Tibial nerve (tissue), 4 donors: Measurements from ENCODE around the gene AGAP3. TPM values are rescaled to one million over a fixed set of nuclear protein-coding genes. Genes with fewer than 3 reads are reported as not detected.

Source experiments
- DNase-seq, 2 donors: peaks; one replicate each; pipeline ENCODE4 v3.0.0-alpha.2; 2019; ENCODE audit warnings: low spot score in 2 of 2
- H3K27ac ChIP-seq, 4 donors: fragments of 200-600 bp; sonication (generic) in 3 of 4; one replicate each; pipeline ENCODE4 v1.5.1; 2017 to 2019; ENCODE audit warnings: mild to moderate bottlenecking in 1 of 4
- H3K27me3 ChIP-seq, 2 donors: fragments of 200-600 bp; sonication (generic) in 1 of 2; one replicate each; pipeline versions ENCODE4 v1.5.1 to v1.6.0; 2017 to 2019
- H3K36me3 ChIP-seq, 3 donors: fragments of 200-600 bp; sonication (generic); one replicate each; pipeline ENCODE4 v1.5.1; 2018 to 2019
- H3K4me1 ChIP-seq, 4 donors: fragments of 200-600 bp; sonication (generic) in 3 of 4; one replicate each; pipeline ENCODE4 v1.5.1; 2017 to 2019
- H3K4me3 ChIP-seq, 4 donors: fragments of 200-600 bp; sonication (generic) in 3 of 4; one replicate each; pipeline ENCODE4 v1.5.1; 2017 to 2019; ENCODE audit warnings: mild to moderate bottlenecking in 1 of 4, moderate library complexity in 1 of 4
- H3K9me3 ChIP-seq, 4 donors: fragments of 200-600 bp; sonication (generic) in 3 of 4; one replicate each; pipeline ENCODE4 v1.5.1; 2017 to 2019
- CTCF ChIP-seq, 5 experiments: fragments of 200-600 bp in 3 of 5; fragments of 450-650 bp in 2 of 5; sonication (generic) in 3 of 5; IDR thresholded peaks; one replicate each; pipeline ENCODE4 v1.5.1; 2016 to 2019; ENCODE audit warnings: antibody characterized with exemption in 5 of 5, mild to moderate bottlenecking in 3 of 5, moderate library complexity in 2 of 5
- EP300 ChIP-seq, 2 donors: sonication (generic); formaldehyde crosslinking; IDR thresholded peaks; one replicate each; pipeline ENCODE4 v1.6.1; 2017; ENCODE audit warnings: antibody characterized with exemption in 2 of 2, mild to moderate bottlenecking in 1 of 2
- POLR2A ChIP-seq, 2 donors: fragments of 450-650 bp; IDR thresholded peaks; one replicate each; pipeline ENCODE4 v1.6.1; 2017; ENCODE audit warnings: antibody characterized with exemption in 2 of 2, mild to moderate bottlenecking in 2 of 2, moderate library complexity in 2 of 2
- WGBS, 2 donors: methylation state at CpG; one replicate each; pipeline ENCODE4 v1.1.5; 2018; 5-methylcytosine and 5-hydroxymethylcytosine counted together
- total RNA-seq, 4 donors: library from RNA; depleted of rRNA; stranded (reverse); fragments of >200 nt; gene quantifications; one replicate each; pipeline ENCODE4 v1.1.0, GENCODE V29; 2016

Gene AGAP3
- total RNA-seq, 4 donors from 2014 or later: 40.0 to 114 (median 87.2) TPM

GRCh38 chr7:151064454-151064853 is 21.8 kb upstream of the AGAP3 start:
- no peak for DNase-seq
- Histone ChIP-seq H3K4me1 (peaks cover 0 to 37% (median 26%) of the 10 kb centered on the region in 4 donors), H3K4me3 (no peak overlapping the region), H3K9me3 (no peaks in the 10 kb centered on the region), H3K27ac (no peak overlapping the region), H3K36me3 (peaks cover 6 to 57% (median 8%) of the 10 kb centered on the region in 3 donors), H3K27me3 (no peaks in the 10 kb centered on the region)
- no peak for TF ChIP-seq POLR2A (IDR thresholded peaks at IDR 0.05)
- no peak for TF ChIP-seq CTCF (IDR thresholded peaks at IDR 0.05)
- TF ChIP-seq EP300 (IDR thresholded peaks at IDR 0.05): no peak
- 91 to 94% methylated on average over 17 to 18 of the region's 18 CpGs for WGBS, 2 donors

GRCh38 chr7:151064993-151065392 is 21.3 kb upstream of the AGAP3 start:
- no peak overlapping the region for H3K27ac ChIP-seq
- TF ChIP-seq POLR2A (IDR thresholded peaks at IDR 0.05): no peak
- no peak for TF ChIP-seq CTCF (IDR thresholded peaks at IDR 0.05)
- TF ChIP-seq EP300 (IDR thresholded peaks at IDR 0.05): no peak
- 95 to 96% methylated on average over 5 to 6 of the region's 6 CpGs for WGBS, 2 donors
- H3K36me3 ChIP-seq: peaks cover 6 to 62% (median 14%) of the 10 kb centered on the region in 3 donors
- no peak for DNase-seq
- H3K4me1 ChIP-seq: peaks cover 0 to 37% (median 26%) of the 10 kb centered on the region in 4 donors
- H3K9me3 ChIP-seq: no peaks in the 10 kb centered on the region
- no peak overlapping the region for H3K4me3 ChIP-seq
- no peaks in the 10 kb centered on the region for H3K27me3 ChIP-seq

GRCh38 chr7:151065516-151065915 is 20.8 kb upstream of the AGAP3 start:
- peaks cover 6 to 68% (median 19%) of the 10 kb centered on the region in 3 donors for H3K36me3 ChIP-seq
- peaks cover 0 to 33% (median 23%) of the 10 kb centered on the region in 4 donors for H3K4me1 ChIP-seq
- H3K27me3 ChIP-seq: no peaks in the 10 kb centered on the region
- WGBS, 2 donors: 87 to 95% methylated on average over 14 of the region's 14 CpGs
- no peaks in the 10 kb centered on the region for H3K9me3 ChIP-seq
- no peak for TF ChIP-seq EP300 (IDR thresholded peaks at IDR 0.05)
- TF ChIP-seq POLR2A (IDR thresholded peaks at IDR 0.05): no peak
- TF ChIP-seq CTCF (IDR thresholded peaks at IDR 0.05): no peak
- no peak overlapping the region for H3K27ac ChIP-seq
- DNase-seq: no peak
- H3K4me3 ChIP-seq: no peak overlapping the region

GRCh38 chr7:151066273-151066974 is 19.9 kb upstream of the AGAP3 start:
- Histone ChIP-seq H3K27me3 (no peaks in the 10 kb centered on the region), H3K4me1 (peaks cover 0 to 24% (median 14%) of the 10 kb centered on the region in 4 donors), H3K27ac (no peak overlapping the region), H3K9me3 (no peaks in the 10 kb centered on the region), H3K36me3 (peaks cover 6 to 77% (median 28%) of the 10 kb centered on the region in 3 donors), H3K4me3 (no peak overlapping the region)
- TF ChIP-seq CTCF (IDR thresholded peaks at IDR 0.05): no peak
- TF ChIP-seq EP300 (IDR thresholded peaks at IDR 0.05): no peak
- TF ChIP-seq POLR2A (IDR thresholded peaks at IDR 0.05): no peak
- WGBS, 2 donors: 89 to 94% methylated on average over 39 of the region's 39 CpGs
- no peak for DNase-seq

GRCh38 chr7:151068069-151068773 is 18.1 kb upstream of the AGAP3 start:
- H3K27me3 ChIP-seq: no peaks in the 10 kb centered on the region
- H3K4me1 ChIP-seq: peaks cover 0 to 6% (median 0%) of the 10 kb centered on the region in 4 donors
- no peak for DNase-seq
- peaks cover 6 to 95% (median 31%) of the 10 kb centered on the region in 3 donors for H3K36me3 ChIP-seq
- no peak for TF ChIP-seq POLR2A (IDR thresholded peaks at IDR 0.05)
- no peak for TF ChIP-seq CTCF (IDR thresholded peaks at IDR 0.05)
- no peak for TF ChIP-seq EP300 (IDR thresholded peaks at IDR 0.05)
- WGBS, 2 donors: 83 to 84% methylated on average over 12 of the region's 12 CpGs
- H3K4me3 ChIP-seq: no peak overlapping the region
- H3K27ac ChIP-seq: no peak overlapping the region
- no peaks in the 10 kb centered on the region for H3K9me3 ChIP-seq
